Endothelial cell of umbilical vein (primary cell): ENCODE results near the gene DYNLT1. TPM values are rescaled to one million over a fixed set of nuclear protein-coding genes. Genes with fewer than 3 reads are reported as not detected.

Experiments
- BruUV-seq: library from RNA; stranded (reverse); fragments of 400-500 nt; replicated peaks from 2 replicates; lab custom pipeline; 2021; lab: Mats Ljungman, UMichigan
- CTCF ChIA-PET: fragments of 300-600, 350-600 bp; sonication (Branson Sonifier 250); formaldehyde crosslinking; loops from one replicate; lab custom pipeline; 2021; ENCODE audit warnings: antibody characterized with exemption, inconsistent platforms; lab: Charles Lee
- POLR2A ChIA-PET: fragments of 300-600, 350-600 bp; sonication (Branson Sonifier 250); formaldehyde crosslinking; loops from one replicate; lab custom pipeline; 2021; ENCODE audit warnings: antibody characterized with exemption, inconsistent platforms; lab: Charles Lee
- DNase-seq: peaks from one replicate; pipeline ENCODE4 v3.0.0-alpha.2; 2011; ENCODE audit warnings: low read depth, low spot score
- FAIRE-seq: peaks from 2 replicates; lab custom pipeline; 2011; peaks lifted over from hg19 to GRCh38; lab: Jason Lieb, UNC
- H2AFZ ChIP-seq: 2 replicates; pipeline ENCODE4 v1.6.0; 2012; ENCODE audit warnings: low read depth, low read length, control low read depth, inconsistent platforms
- H3K27ac ChIP-seq: 2 replicates; pipeline ENCODE4 v1.5.1; 2011; ENCODE audit warnings: low read depth, mild to moderate bottlenecking, control low read depth, low read length, moderate library complexity; ENCODE audit not compliant: insufficient read depth
- H3K27me3 ChIP-seq, 2 experiments: 2 replicates each; pipeline versions ENCODE4 v1.6.0 to v1.6.1; 2011; ENCODE audit warnings: low read length in 2 of 2, mixed read lengths in 1 of 2; ENCODE audit not compliant: control insufficient read depth in 2 of 2, insufficient read depth in 2 of 2
- H3K36me3 ChIP-seq, 2 experiments: 2 replicates in 1 of 2; 3 replicates in 1 of 2; pipeline ENCODE4 v1.5.1; 2011; ENCODE audit warnings: low read length in 2 of 2, mild to moderate bottlenecking in 1 of 2, moderate library complexity in 1 of 2; ENCODE audit not compliant: control insufficient read depth in 2 of 2, insufficient read depth in 2 of 2; ENCODE audit errors: extremely low read depth in 1 of 2
- H3K4me1 ChIP-seq: 3 replicates; pipeline ENCODE4 v1.5.1; 2011; ENCODE audit warnings: mild to moderate bottlenecking, low read length; ENCODE audit not compliant: control insufficient read depth, insufficient read depth; ENCODE audit errors: extremely low read depth
- H3K4me2 ChIP-seq: 2 replicates; pipeline ENCODE4 v1.6.1; 2011; ENCODE audit warnings: low read length, control low read depth, mixed read lengths; ENCODE audit not compliant: insufficient read depth
- H3K4me3 ChIP-seq, 3 experiments: fragments of 200-600 bp in 1 of 3; sonication (generic), shearing (Covaris generic) in 1 of 3; replicated peaks in 1 of 3; 2 replicates each; pipeline ENCODE4 v1.5.1; 2011 to 2016; ENCODE audit warnings: control low read depth in 3 of 3, low read length in 3 of 3, mild to moderate bottlenecking in 2 of 3, inconsistent platforms in 1 of 3, low read depth in 1 of 3, moderate library complexity in 1 of 3; ENCODE audit not compliant: insufficient read depth in 1 of 3
- H3K79me2 ChIP-seq: 2 replicates; pipeline ENCODE4 v1.6.0; 2012; ENCODE audit warnings: low read length, inconsistent platforms; ENCODE audit not compliant: control insufficient read depth, insufficient read depth
- H3K9ac ChIP-seq: replicated peaks from 2 replicates; pipeline ENCODE3; 2011; ENCODE audit warnings: low read length, control low read depth; ENCODE audit not compliant: insufficient read depth; ENCODE audit errors: extremely low read depth
- H3K9me1 ChIP-seq: replicated peaks from 3 replicates; pipeline ENCODE4 v1.6.0; 2011; ENCODE audit warnings: mild to moderate bottlenecking, low read length; ENCODE audit not compliant: control insufficient read depth, insufficient read depth; ENCODE audit errors: extremely low read depth
- H3K9me3 ChIP-seq: replicated peaks from 2 replicates; pipeline ENCODE4 v1.5.1; 2012; ENCODE audit warnings: low read length, inconsistent platforms; ENCODE audit not compliant: control insufficient read depth, insufficient read depth
- H4K20me1 ChIP-seq: replicated peaks from 2 replicates; pipeline ENCODE3; 2011; ENCODE audit warnings: mild to moderate bottlenecking, low read length; ENCODE audit not compliant: control insufficient read depth, insufficient read depth; ENCODE audit errors: extremely low read depth
- CTCF ChIP-seq, 2 donors: IDR thresholded peaks; 1 replicate in 1 of 2; 2 replicates in 1 of 2; pipeline ENCODE4 v1.5.1; 2011; ENCODE audit warnings: low read length in 2 of 2, mild to moderate bottlenecking in 2 of 2, moderate library complexity in 2 of 2, control low read depth in 1 of 2, inconsistent platforms in 1 of 2, low read depth in 1 of 2; ENCODE audit not compliant: insufficient read depth in 1 of 2; ENCODE audit errors: extremely low read depth in 1 of 2
- EZH2 ChIP-seq: IDR thresholded peaks from 2 replicates; pipeline ENCODE4 v1.6.1; 2012; ENCODE audit warnings: borderline replicate concordance, low read depth, mild to moderate bottlenecking, moderate library complexity, low read length, inconsistent platforms; ENCODE audit not compliant: severe bottlenecking
- FOS ChIP-seq: IDR thresholded peaks from 2 replicates; pipeline ENCODE4 v1.6.1; 2011; ENCODE audit warnings: mild to moderate bottlenecking, low read length, moderate library complexity, borderline replicate concordance; ENCODE audit not compliant: insufficient read depth
- GATA2 ChIP-seq: IDR thresholded peaks from 2 replicates; pipeline ENCODE4 v1.7.0; 2011; ENCODE audit warnings: low read depth, mild to moderate bottlenecking, moderate library complexity, mixed read lengths, low read length; ENCODE audit not compliant: insufficient read length, insufficient read depth
- JUN ChIP-seq: IDR thresholded peaks from 2 replicates; pipeline ENCODE4 v1.6.1; 2011; ENCODE audit warnings: borderline replicate concordance, low read depth; ENCODE audit not compliant: insufficient read length, insufficient read depth
- MAX ChIP-seq: IDR thresholded peaks from 2 replicates; pipeline ENCODE4 v1.6.1; 2011; ENCODE audit not compliant: insufficient read depth, insufficient read length
- MYC ChIP-seq: IDR thresholded peaks from one replicate; pipeline ENCODE4 v1.6.1; 2011; ENCODE audit warnings: mild to moderate bottlenecking, low read depth, low read length
- POLR2A ChIP-seq: IDR thresholded peaks from 2 replicates; pipeline ENCODE4 v1.6.1; 2012; ENCODE audit warnings: low read depth, mild to moderate bottlenecking, control low read depth, low read length
- POLR2AphosphoS5 ChIP-seq: IDR thresholded peaks from 2 replicates; pipeline ENCODE4 v1.6.1; 2012; ENCODE audit warnings: low read depth, mild to moderate bottlenecking, control low read depth, low read length, moderate library complexity; ENCODE audit not compliant: insufficient read depth
- dilution Hi-C: fragments of 300-500 bp; cut with MboI; formaldehyde crosslinking; loops from one replicate; pipeline ENCODE4 v1.15.0; 2019; ENCODE audit warnings: low sequenced_read_pairs; ENCODE audit not compliant: extremely low pct_ligation_motif_present
- intact Hi-C: fragments of 100-400 bp; cut with micrococcal nuclease; formaldehyde crosslinking; loops from one replicate; pipeline ENCODE4 v1.10.0; 2022
- polyA plus RNA-seq, 4 experiments: library from polyadenylated mRNA; depleted of rRNA in 3 of 4; stranded (reverse) in 3 of 4; unstranded in 1 of 4; fragments of >200 nt; gene quantifications; 2 replicates each; pipeline versions ENCODE4 v1.2.1 to v1.2.3, GENCODE V29; 2011 to 2012; ENCODE audit warnings: missing spikeins in 1 of 4
- total RNA-seq: library from RNA; stranded (reverse); gene quantifications from 2 replicates; pipeline ENCODE4 v1.2.3, GENCODE V29; 2021

Gene DYNLT1
- total and polyA plus RNA-seq, 2 donors (not counting 3 experiments of a cell fraction or from before 2014, with no cell fraction given): 162 to 267 TPM

- H3K27ac ChIP-seq: no peak overlapping the region
- H3K4me3 ChIP-seq: no peak overlapping the region
- FAIRE-seq (no peak), DNase-seq (no peak)
- no peaks in the 10 kb centered on the region for H3K9me1 ChIP-seq
- TF ChIP-seq POLR2AphosphoS5: no peak
- no peak for TF ChIP-seq FOS
- no peak for TF ChIP-seq MAX
- TF ChIP-seq GATA2: no peak
- no peak for TF ChIP-seq EZH2
- no peak for TF ChIP-seq POLR2A
- TF ChIP-seq MYC: no peak
- peaks cover 11 to 38% of the 10 kb centered on the region in 2 experiments for H3K36me3 ChIP-seq
- intact Hi-C loops: no loop called here
- POLR2A ChIA-PET: no interaction called here
- no peaks in the 10 kb centered on the region for H3K9me3 ChIP-seq
- no peak overlapping the region for H2AFZ ChIP-seq
- no TSS peak for BruUV-seq
- dilution Hi-C loops: no loop called here
- H3K4me2 ChIP-seq: no peak overlapping the region
- H3K9ac ChIP-seq: no peak overlapping the region
- H4K20me1 ChIP-seq: no peaks in the 10 kb centered on the region
- no peaks in the 10 kb centered on the region for H3K4me1 ChIP-seq
- H3K79me2 ChIP-seq: no peaks in the 10 kb centered on the region
- CTCF ChIA-PET: interaction anchor here (2.1 to 6.5 kb wide), 2 partner anchors 388 to 393 kb away, joined by 12 to 154 read pairs; no protein-coding TSS in a partner anchor
- no peaks in the 10 kb centered on the region for H3K27me3 ChIP-seq
Measured at GRCh38 chr6:158607411-158608170, 37.0 kb downstream of the DYNLT1 start.

GRCh38 chr6:158606935-158607334 lies 37.6 kb downstream of the DYNLT1 start:
- intact Hi-C loops: no loop called here
- BruUV-seq: no TSS peak
- Histone ChIP-seq H3K9me3 (no peaks in the 10 kb centered on the region), H3K9ac (no peak overlapping the region), H2AFZ (no peak overlapping the region), H4K20me1 (no peaks in the 10 kb centered on the region), H3K27me3 (no peaks in the 10 kb centered on the region), H3K4me1 (no peaks in the 10 kb centered on the region), H3K4me3 (no peak overlapping the region), H3K9me1 (no peaks in the 10 kb centered on the region), H3K79me2 (no peaks in the 10 kb centered on the region), H3K27ac (no peak overlapping the region), H3K36me3 (peaks cover 11 to 37% of the 10 kb centered on the region in 2 experiments), H3K4me2 (no peak overlapping the region)
- ChIA-PET CTCF (interaction anchor here (1.0 to 6.5 kb wide), 5 partner anchors 37 to 393 kb away, joined by 4 to 154 read pairs (median 15); no protein-coding TSS in a partner anchor), POLR2A (no interaction called here)
- no peak for DNase-seq
- dilution Hi-C loops: no loop called here
- TF ChIP-seq MAX (no peak), POLR2AphosphoS5 (no peak), FOS (no peak), EZH2 (no peak), POLR2A (no peak), CTCF (IDR thresholded peaks at IDR 0.05; ENCODE audit: extremely low read depth in 1 of 2, insufficient read depth in 1 of 2, low read depth in 1 of 2, low read length in 2 of 2) (no peak), GATA2 (no peak), JUN (no peak), MYC (no peak)
- no peak for FAIRE-seq
